ENCODE data around the gene AFAP1.

Gene AFAP1

DNA sequence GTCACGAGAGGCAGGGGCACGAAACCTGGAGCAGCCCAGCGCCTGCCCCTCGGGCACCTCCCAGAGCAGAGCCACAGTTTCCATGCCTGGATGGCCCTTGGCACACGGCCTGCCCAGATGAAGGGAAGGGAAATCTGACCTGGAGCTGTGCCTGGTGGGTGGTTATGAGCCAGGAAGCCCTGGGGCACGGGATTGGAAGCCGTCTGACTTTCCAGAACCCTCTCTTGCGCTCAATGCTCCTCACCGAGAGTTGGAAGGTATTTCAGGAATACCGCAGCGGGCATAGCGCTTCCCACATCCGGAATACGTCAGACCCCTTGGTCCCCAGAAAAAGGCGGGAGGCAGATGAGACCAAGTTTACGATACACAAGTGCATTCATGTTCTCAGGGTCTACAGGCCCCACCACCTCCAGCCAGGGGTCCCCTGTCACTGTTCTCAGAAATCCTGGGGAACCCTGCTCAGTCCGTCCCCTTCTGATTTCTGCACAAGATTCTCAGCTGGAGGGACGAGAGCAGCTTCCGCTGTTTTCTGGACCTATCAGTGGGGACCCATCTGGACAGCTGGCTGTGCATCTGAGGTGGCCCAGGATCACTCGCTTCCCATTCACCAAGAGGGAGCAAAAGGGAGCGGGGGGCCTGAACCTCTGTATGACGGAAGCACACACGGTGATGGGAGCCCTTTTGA, 172.9 kb downstream of the AFAP1 start:
- no peak for TF ChIP-seq ZNF274 (IDR thresholded peaks at IDR 0.05; ENCODE audit: low read depth, low read length)
- Histone ChIP-seq H3K9me3 (ENCODE audit: insufficient read depth, low read length) (no peaks in the 10 kb centered on the region), H3K36me3 (ENCODE audit: insufficient read depth, insufficient read length, low read length) (peaks cover 83% of the 10 kb centered on the region), H3K4me1 (ENCODE audit: insufficient read depth, insufficient read length) (peaks cover 8% of the 10 kb centered on the region), H3K27me3 (ENCODE audit: insufficient read depth, insufficient read length) (no peaks in the 10 kb centered on the region), H3K9ac (ENCODE audit: insufficient read length, low read depth) (no peak overlapping the region), H3K4me3 (ENCODE audit: insufficient read length, low read depth) (no peak overlapping the region)
- DNase-seq (ENCODE audit: low read depth, low spot score), result no peak

DNA sequence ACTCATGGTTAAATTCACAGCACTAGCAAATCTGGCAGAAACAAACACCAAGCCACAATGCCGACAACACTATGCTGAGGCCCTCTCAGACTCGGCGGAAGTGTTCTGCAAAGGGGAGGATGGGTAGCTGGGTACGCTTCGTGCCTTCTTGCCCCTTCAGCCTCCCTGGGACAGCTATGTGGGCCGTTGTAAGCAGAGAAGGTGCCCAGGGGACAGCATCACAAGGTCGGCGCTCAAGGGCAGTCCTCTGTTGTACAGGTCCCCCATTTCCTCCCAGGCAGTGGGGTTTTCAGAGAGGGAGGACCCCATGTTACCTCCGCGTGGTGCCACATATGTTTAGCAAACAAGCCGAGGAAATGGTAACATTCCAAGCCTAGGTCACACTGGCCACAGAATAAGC, 173.6 kb downstream of the AFAP1 start:
- Histone ChIP-seq H3K9me3 (ENCODE audit: insufficient read depth, low read length) (no peaks in the 10 kb centered on the region), H3K27me3 (ENCODE audit: insufficient read depth, insufficient read length) (no peaks in the 10 kb centered on the region), H3K36me3 (ENCODE audit: insufficient read depth, insufficient read length, low read length) (peaks cover 83% of the 10 kb centered on the region), H3K4me3 (ENCODE audit: insufficient read length, low read depth) (no peak overlapping the region), H3K4me1 (ENCODE audit: insufficient read depth, insufficient read length) (peaks cover 12% of the 10 kb centered on the region), H3K9ac (ENCODE audit: insufficient read length, low read depth) (no peak overlapping the region)
- TF ChIP-seq SUZ12 (IDR thresholded peaks at IDR 0.05; ENCODE audit: extremely low read depth, insufficient read depth, insufficient read length) (no peak), YY1 (IDR thresholded peaks at IDR 0.05; ENCODE audit: insufficient read depth, insufficient read length) (no peak), ZNF274 (IDR thresholded peaks at IDR 0.05; ENCODE audit: low read depth, low read length) (no peak)
- DNase-seq (ENCODE audit: low read depth, low spot score), result no peak

DNA sequence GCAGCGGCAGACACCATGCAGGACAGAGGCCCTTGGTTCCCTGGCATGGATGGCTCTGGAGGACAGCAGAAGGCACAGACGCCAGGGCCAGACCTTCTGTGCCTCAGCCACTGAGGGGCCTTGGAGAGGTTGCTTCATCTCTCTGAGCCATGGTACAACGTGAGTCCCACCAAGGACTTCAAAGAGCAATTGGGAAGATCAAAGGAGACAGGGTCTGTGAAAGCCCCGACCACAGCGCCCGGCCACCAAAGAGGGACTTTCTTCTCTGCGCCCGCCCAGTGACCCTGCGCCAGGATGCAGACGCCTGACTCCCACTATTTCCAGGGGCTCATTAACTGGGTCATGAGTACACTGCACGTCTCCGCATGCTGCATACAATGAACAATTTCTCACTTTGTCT, 174.0 kb downstream of the AFAP1 start:
- no peak for DNase-seq (ENCODE audit: low read depth, low spot score)
- Histone ChIP-seq H3K9me3 (ENCODE audit: insufficient read depth, low read length) (no peaks in the 10 kb centered on the region), H3K27me3 (ENCODE audit: insufficient read depth, insufficient read length) (no peaks in the 10 kb centered on the region), H3K4me3 (ENCODE audit: insufficient read length, low read depth) (no peak overlapping the region), H3K9ac (ENCODE audit: insufficient read length, low read depth) (no peak overlapping the region), H3K36me3 (ENCODE audit: insufficient read depth, insufficient read length, low read length) (peaks cover 83% of the 10 kb centered on the region), H3K4me1 (ENCODE audit: insufficient read depth, insufficient read length) (peaks cover 12% of the 10 kb centered on the region)
- TF ChIP-seq ZNF274 (IDR thresholded peaks at IDR 0.05; ENCODE audit: low read depth, low read length), result no peak
- TF ChIP-seq YY1 (IDR thresholded peaks at IDR 0.05; ENCODE audit: insufficient read depth, insufficient read length), result no peak
- no peak for TF ChIP-seq SUZ12 (IDR thresholded peaks at IDR 0.05; ENCODE audit: extremely low read depth, insufficient read depth, insufficient read length)

- H3K27me3 ChIP-seq (ENCODE audit: insufficient read depth, insufficient read length), result no peaks in the 10 kb centered on the region
- TF ChIP-seq SUZ12 (IDR thresholded peaks at IDR 0.05; ENCODE audit: extremely low read depth, insufficient read depth, insufficient read length) (no peak), ZNF274 (IDR thresholded peaks at IDR 0.05; ENCODE audit: low read depth, low read length) (no peak)
- H3K4me3 ChIP-seq (ENCODE audit: insufficient read length, low read depth), result no peak overlapping the region
- no peak overlapping the region for H3K9ac ChIP-seq (ENCODE audit: insufficient read length, low read depth)
- H3K9me3 ChIP-seq (ENCODE audit: insufficient read depth, low read length), result no peaks in the 10 kb centered on the region
- H3K36me3 ChIP-seq (ENCODE audit: insufficient read depth, insufficient read length, low read length), result peaks cover 87% of the 10 kb centered on the region
- peaks cover 12% of the 10 kb centered on the region for H3K4me1 ChIP-seq (ENCODE audit: insufficient read depth, insufficient read length)
- no peak for DNase-seq (ENCODE audit: low read depth, low spot score)
These were observed 175.2 kb downstream of the AFAP1 start for GRCh38 chr4:7764466-7764865.

- Histone ChIP-seq H3K27me3 (ENCODE audit: insufficient read depth, insufficient read length) (no peaks in the 10 kb centered on the region), H3K4me1 (ENCODE audit: insufficient read depth, insufficient read length) (peaks cover 8% of the 10 kb centered on the region), H3K9me3 (ENCODE audit: insufficient read depth, low read length) (no peaks in the 10 kb centered on the region), H3K4me3 (ENCODE audit: insufficient read length, low read depth) (no peak overlapping the region), H3K36me3 (ENCODE audit: insufficient read depth, insufficient read length, low read length) (peaks cover 81% of the 10 kb centered on the region), H3K9ac (ENCODE audit: insufficient read length, low read depth) (no peak overlapping the region)
- no peak for TF ChIP-seq ZNF274 (IDR thresholded peaks at IDR 0.05; ENCODE audit: low read depth, low read length)
- no peak for TF ChIP-seq YY1 (IDR thresholded peaks at IDR 0.05; ENCODE audit: insufficient read depth, insufficient read length)
- TF ChIP-seq SUZ12 (IDR thresholded peaks at IDR 0.05; ENCODE audit: extremely low read depth, insufficient read depth, insufficient read length), result no peak
- DNase-seq (ENCODE audit: low read depth, low spot score), result no peak
These were observed 175.9 kb downstream of the AFAP1 start for GRCh38 chr4:7763788-7764187.

DNA sequence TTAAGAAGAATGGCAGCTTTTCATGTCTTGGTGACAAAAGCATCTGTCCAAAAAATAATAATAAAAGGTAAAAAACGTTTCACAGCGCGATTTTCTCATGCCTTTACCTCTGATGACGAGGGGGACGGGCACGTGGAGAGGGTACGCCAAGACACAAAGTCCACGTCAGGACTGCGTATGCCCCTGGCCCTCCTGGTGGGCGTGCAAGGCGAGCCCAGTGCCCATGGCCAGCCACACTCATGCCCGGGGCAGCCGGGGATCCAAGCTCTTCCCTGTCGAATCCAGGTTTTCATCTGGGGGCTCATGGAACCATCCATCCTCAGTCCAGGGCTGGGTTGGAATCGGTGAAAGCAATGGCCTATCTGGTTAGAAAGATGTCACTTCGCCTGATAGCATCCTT, 176.6 kb downstream of the AFAP1 start:
- Histone ChIP-seq H3K4me1 (ENCODE audit: insufficient read depth, insufficient read length) (peaks cover 8% of the 10 kb centered on the region), H3K27me3 (ENCODE audit: insufficient read depth, insufficient read length) (no peaks in the 10 kb centered on the region), H3K9ac (ENCODE audit: insufficient read length, low read depth) (no peak overlapping the region), H3K36me3 (ENCODE audit: insufficient read depth, insufficient read length, low read length) (peaks cover 77% of the 10 kb centered on the region), H3K4me3 (ENCODE audit: insufficient read length, low read depth) (no peak overlapping the region), H3K9me3 (ENCODE audit: insufficient read depth, low read length) (no peaks in the 10 kb centered on the region)
- DNase-seq (ENCODE audit: low read depth, low spot score), result no peak
- no peak for TF ChIP-seq YY1 (IDR thresholded peaks at IDR 0.05; ENCODE audit: insufficient read depth, insufficient read length)

DNA sequence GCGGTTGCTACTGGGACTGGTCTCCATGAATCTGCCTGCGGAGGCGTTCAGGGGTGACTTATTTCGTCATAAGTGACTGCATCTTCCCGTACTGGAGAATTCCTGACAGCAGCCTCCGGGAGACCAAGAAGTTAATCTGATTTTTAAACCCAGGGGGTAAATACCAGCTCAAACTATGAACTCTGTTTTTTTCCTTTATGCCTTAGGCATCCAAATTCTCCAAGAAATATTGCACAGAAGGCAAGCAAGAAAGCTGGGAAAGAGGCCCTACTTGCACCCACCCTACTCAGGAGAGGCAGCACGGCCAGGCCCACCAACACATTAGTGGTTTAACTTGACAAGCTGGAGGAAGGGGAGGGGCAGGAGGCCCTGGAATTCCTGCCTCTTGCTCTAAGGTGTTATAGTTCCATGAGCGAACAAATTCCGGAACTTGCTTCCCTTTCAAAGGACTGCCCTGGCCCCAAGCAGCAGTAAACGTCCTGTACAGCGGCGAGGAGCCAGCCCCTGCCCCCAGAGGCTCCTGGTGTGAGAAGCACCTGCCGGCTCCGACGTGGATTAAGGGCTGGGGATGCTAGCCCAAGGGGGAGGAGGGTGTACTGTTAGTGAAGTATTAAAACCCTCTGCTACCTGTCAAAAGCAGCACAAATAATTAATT, 177.2 kb downstream of the AFAP1 start:
- no peak for DNase-seq (ENCODE audit: low read depth, low spot score)
- no peak overlapping the region for H3K4me3 ChIP-seq (ENCODE audit: insufficient read length, low read depth)
- no peaks in the 10 kb centered on the region for H3K9me3 ChIP-seq (ENCODE audit: insufficient read depth, low read length)
- TF ChIP-seq YY1 (IDR thresholded peaks at IDR 0.05; ENCODE audit: insufficient read depth, insufficient read length), result no peak
- no peak for TF ChIP-seq SUZ12 (IDR thresholded peaks at IDR 0.05; ENCODE audit: extremely low read depth, insufficient read depth, insufficient read length)
- no peak for TF ChIP-seq ZNF274 (IDR thresholded peaks at IDR 0.05; ENCODE audit: low read depth, low read length)
- peaks cover 8% of the 10 kb centered on the region for H3K4me1 ChIP-seq (ENCODE audit: insufficient read depth, insufficient read length)
- no peak overlapping the region for H3K9ac ChIP-seq (ENCODE audit: insufficient read length, low read depth)
- H3K27me3 ChIP-seq (ENCODE audit: insufficient read depth, insufficient read length), result no peaks in the 10 kb centered on the region
- peaks cover 72% of the 10 kb centered on the region for H3K36me3 ChIP-seq (ENCODE audit: insufficient read depth, insufficient read length, low read length)
